Measurements from ENCODE around the gene ZNF273. TPM values are rescaled to one million over a fixed set of nuclear protein-coding genes. Genes with fewer than 3 reads are reported as not detected.

Gene ZNF273
- total RNA-seq, 2 experiments from 2014 or later: 22.8 to 23.7 TPM

- no peaks in the 10 kb centered on the region for H3K79me2 ChIP-seq (ENCODE audit: insufficient read depth, low read depth, low read length)
- H3K4me1 ChIP-seq (ENCODE audit: insufficient read depth, low read length, poor library complexity, severe bottlenecking): no peaks in the 10 kb centered on the region
- no peak for TF ChIP-seq EZH2phosphoT487 (IDR thresholded peaks at IDR 0.05; ENCODE audit: borderline replicate concordance, low read depth, low read length)
- TF ChIP-seq CTCF (conservative IDR thresholded peaks at IDR 0.05; ENCODE audit: low read length): no peak
- BruUV-seq (replicated peaks): no TSS peak
- H2AFZ ChIP-seq (ENCODE audit: low read length): no peak overlapping the region
- ChIA-PET CTCF (ENCODE audit: unreplicated experiment) (no interaction called here), POLR2A (no interaction called here)
- DNase-seq (ENCODE audit: low spot score): no peak
- no peak overlapping the region for H3K4me2 ChIP-seq (ENCODE audit: low read length)
- no peak overlapping the region for H3K4me3 ChIP-seq (ENCODE audit: low read depth, low read length, poor library complexity, severe bottlenecking)
- no peaks in the 10 kb centered on the region for H3K9me2 ChIP-seq (ENCODE audit: insufficient read depth, low read length)
- intact Hi-C loops (cut with micrococcal nuclease; ENCODE audit: unreplicated experiment): no loop called here
- no peak overlapping the region for H3K27ac ChIP-seq (ENCODE audit: low read depth, low read length, poor library complexity, severe bottlenecking)
- H3K9me3 ChIP-seq (ENCODE audit: low read length): no peaks in the 10 kb centered on the region
- no peaks in the 10 kb centered on the region for H3K36me3 ChIP-seq (ENCODE audit: insufficient read depth, low read length)
- no peaks in the 10 kb centered on the region for H4K20me1 ChIP-seq (ENCODE audit: insufficient read depth, low read length)
Measured at GRCh38 chr7:64883113-64883905, 19.8 kb upstream of the ZNF273 start.

GRCh38 chr7:64884085-64884912 lies 18.8 kb upstream of the ZNF273 start:
- intact Hi-C loops (cut with micrococcal nuclease; ENCODE audit: unreplicated experiment): no loop called here
- no peak overlapping the region for H3K4me2 ChIP-seq (ENCODE audit: low read length)
- no peaks in the 10 kb centered on the region for H3K79me2 ChIP-seq (ENCODE audit: insufficient read depth, low read depth, low read length)
- H3K4me1 ChIP-seq (ENCODE audit: insufficient read depth, low read length, poor library complexity, severe bottlenecking): no peaks in the 10 kb centered on the region
- no peaks in the 10 kb centered on the region for H3K36me3 ChIP-seq (ENCODE audit: insufficient read depth, low read length)
- no peak overlapping the region for H3K27ac ChIP-seq (ENCODE audit: low read depth, low read length, poor library complexity, severe bottlenecking)
- ChIA-PET CTCF (ENCODE audit: unreplicated experiment) (no interaction called here), POLR2A (no interaction called here)
- no peaks in the 10 kb centered on the region for H4K20me1 ChIP-seq (ENCODE audit: insufficient read depth, low read length)
- DNase-seq (ENCODE audit: low spot score): no peak
- no peaks in the 10 kb centered on the region for H3K9me3 ChIP-seq (ENCODE audit: low read length)
- BruUV-seq (replicated peaks): no TSS peak
- no peak overlapping the region for H3K4me3 ChIP-seq (ENCODE audit: low read depth, low read length, poor library complexity, severe bottlenecking)
- TF ChIP-seq CTCF (conservative IDR thresholded peaks at IDR 0.05; ENCODE audit: low read length): no peak
- TF ChIP-seq EZH2phosphoT487 (IDR thresholded peaks at IDR 0.05; ENCODE audit: borderline replicate concordance, low read depth, low read length): no peak
- no peak overlapping the region for H2AFZ ChIP-seq (ENCODE audit: low read length)
- no peaks in the 10 kb centered on the region for H3K9me2 ChIP-seq (ENCODE audit: insufficient read depth, low read length)

Data from OCI-LY7 (cell line).